Stimulated activated CD4-positive, alpha-beta T cell treated with anti-CD3 and anti-CD28 coated beads, Interleukin-12 subunit alpha, Interleukin-12 subunit beta, amount 100 ng/mL, for 48 hours (primary cell): ENCODE results near the gene DMWD.
"Not testable (repeated sequence)": the region's sequence is repeated elsewhere in the genome, so short reads cannot be mapped to it uniquely, and the experiment has no call there.

Source experiments
- DNase-seq, 3 donors: peaks; one replicate each; pipeline ENCODE4 v3.0.0-alpha.2; 2020; ENCODE audit warnings: low read depth in 2 of 3, low spot score in 1 of 3

The DMWD gene

DNA sequence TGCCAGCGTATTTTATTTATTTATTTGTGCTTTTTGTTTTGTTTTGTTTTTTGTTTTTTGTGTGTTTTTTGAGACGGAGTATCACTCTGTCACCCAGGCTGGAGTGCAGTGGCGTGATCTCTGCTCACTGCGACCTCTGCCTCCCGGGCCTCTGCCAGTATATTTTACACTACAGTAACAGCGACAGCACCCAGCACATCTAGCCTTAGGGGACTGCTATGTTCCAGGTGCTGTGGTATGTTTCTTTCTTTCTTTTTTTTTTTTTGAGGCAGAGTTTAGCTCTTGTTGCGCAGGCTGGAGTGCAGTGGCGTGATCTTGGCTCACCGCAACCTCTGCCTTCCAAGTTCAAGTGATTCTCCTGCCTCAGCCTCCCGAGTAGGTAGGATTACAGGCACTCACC lies 41.2 kb downstream of the DMWD start:
- not testable (repeated sequence) for DNase-seq

DNA sequence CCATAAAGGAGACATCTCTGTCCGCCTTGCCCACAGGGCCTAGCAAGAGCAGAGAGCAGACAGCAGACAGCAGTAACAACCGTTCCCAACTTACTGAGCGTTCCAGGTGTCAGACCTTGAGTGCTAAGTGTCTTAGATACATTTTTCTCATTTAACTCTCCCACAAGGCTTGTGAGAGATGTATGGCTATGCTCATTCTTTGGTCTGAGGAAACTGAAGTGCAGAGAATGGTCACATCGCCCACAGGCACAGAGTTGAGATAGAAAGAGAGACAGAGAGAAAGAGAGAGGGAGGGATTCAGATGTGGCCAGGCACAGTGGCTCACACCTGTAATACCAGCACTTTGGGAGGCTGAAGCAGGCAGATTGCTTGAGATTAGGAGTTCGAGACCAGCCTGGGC lies 45.1 kb downstream of the DMWD start:
- DNase-seq: no peak

DNA sequence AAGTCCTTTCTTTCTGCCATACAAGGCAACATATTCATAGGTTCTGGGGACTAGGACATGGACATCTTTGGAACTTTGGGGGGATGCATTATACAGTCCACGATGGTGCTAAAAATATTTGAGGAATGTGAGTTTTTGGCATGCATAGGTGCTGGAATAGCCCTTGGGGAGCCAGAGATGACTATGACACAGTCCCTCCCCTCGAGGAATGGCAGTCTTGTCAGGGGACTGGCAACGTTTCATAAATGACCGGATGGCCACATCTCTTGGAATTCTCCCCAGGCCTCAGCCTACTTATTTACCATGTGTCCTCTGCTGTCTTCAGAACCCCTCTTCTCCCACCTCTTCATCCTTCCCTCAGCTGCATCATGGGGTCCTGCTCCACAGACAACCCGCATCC lies 45.8 kb downstream of the DMWD start:
- no peak for DNase-seq

DNA sequence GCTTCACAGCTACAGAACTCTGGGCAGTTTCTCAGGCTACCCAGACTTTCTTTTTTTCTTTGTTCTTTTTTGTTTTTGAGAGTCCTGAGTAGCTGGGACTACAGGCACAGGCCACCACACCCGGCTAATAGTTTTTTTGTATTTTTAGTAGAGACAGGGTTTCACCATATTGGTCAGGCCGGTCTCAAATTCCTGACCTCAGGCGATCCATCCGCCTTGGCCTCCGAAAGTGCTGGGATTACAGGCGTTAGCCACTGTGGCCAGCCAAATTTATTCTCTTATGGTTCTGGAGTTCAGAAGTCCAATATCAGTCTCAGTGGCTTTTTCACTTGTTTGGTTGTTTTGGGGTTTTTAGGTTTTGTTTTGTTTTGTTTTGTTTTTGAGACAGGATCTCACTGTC lies 47.0 kb downstream of the DMWD start:
- no peak for DNase-seq

DNA sequence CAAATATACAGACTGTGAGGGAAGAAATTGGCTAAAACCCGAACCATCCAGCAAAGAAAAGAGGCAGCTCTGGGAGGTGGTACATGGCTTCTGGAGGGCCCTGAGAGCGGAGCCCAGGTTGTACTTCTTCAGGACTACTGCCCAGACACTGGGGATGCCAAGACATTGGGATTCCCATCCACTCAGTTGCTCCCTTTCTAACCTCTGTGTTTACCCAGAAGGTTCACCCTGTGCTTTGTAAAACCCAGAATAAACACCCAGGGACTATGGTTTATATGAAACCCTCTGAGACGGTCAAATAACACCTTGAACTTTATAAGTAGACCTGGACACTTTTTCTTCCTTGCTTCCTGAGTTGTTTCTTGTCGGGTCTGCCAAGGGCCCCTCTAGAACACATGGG lies 49.7 kb downstream of the DMWD start:
- DNase-seq: no peak

DNA sequence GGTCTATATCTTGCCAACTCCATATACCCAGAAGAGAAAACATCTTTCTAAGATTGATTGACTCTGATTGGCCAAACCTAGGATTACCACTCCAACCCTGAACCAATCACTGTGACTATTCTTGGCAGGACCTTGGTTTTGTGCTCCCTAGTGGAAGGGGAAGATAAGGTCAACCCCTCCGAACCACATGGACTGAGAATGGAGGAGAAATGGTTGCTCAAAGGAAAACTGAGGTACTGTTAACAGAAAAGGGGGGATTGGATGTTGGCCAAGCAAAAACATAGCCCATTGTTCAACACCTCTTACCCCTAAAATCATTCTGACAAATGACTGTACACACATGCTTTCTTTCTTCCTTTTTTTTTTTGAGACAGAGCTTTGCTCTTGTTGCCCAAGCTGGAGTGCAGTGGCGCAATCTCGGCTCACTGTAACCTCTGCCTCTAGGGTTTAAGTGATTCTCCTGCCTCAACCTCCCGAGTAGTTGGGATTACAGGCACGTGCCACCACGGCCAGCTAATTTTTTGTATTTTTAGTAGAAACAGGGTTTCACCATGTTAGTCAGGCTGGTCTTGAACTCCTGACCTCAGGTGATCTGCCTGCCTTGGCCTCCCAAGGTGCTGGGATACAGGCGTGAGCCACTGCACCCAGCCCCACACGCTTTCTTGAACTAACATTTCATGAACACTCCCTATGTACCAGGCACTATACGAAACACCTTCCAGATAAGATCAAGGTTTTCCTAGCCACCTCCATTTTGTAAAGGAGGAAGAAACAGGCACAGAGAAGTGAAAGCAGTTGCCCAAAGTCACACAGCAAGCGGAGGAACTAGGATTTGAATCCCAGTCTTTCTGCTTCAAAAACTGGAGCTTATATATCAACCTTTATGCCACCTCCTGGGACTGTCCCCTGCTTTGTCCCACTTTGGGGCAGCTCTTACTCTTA lies 52.9 kb downstream of the DMWD start:
- no peak for DNase-seq

DNA sequence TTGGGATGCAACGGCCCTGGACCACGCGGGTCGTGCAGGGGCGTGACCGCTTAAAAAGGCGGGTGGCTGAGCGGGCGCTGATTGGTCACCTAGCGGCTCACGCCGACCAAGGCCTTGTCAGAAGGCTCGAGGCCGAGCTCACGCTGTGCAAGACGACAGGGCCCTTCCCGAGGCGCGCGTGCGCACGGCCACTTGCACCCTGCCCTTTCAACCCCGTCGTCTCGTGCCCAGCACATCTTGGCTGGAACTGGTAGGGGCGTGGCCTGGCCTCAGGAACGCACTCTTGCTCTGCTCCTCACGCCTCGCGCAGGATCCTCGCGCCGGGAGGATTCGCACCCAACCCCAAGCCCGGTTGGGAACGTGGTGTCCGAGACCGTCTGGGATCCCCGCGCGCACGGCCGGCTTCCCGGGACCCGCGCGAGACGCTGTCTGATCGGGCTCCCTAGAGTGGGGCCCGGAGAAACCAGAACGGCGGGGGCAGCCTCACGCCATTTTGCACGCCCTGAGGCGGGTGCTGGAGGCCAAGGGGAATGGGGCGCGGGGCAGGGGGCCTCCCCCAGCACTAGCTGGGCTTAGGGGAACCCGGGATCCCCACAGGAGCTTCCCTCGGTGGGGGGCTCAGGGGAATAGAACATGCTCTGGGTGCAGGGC lies 59.4 kb downstream of the DMWD start, which contains the start of gene MEIOSIN:
TSS of gene MEIOSIN (plus strand) at position 280 of the 651 bp plus-strand sequence. CDS start 1,938 bp downstream, outside the sequence.
- no peak for DNase-seq
